Activated CD8-positive, alpha-beta memory T cell treated with anti-CD3 and anti-CD28 coated beads for 48 hours (primary cell): Measurements from ENCODE around the gene AHRR.
"Not testable (repeated sequence)": the region's sequence is repeated elsewhere in the genome, so short reads cannot be mapped to it uniquely, and the experiment has no call there.

Source experiments
- DNase-seq, 3 experiments: peaks; one replicate each; pipeline ENCODE4 v3.0.0-alpha.2; 2020; ENCODE audit warnings: low read depth in 2 of 3, low spot score in 2 of 3

Gene AHRR

GRCh38 chr5:393846-394275 lies 72.3 kb downstream of the AHRR start:
- no peak for DNase-seq

- no peak for DNase-seq
These were observed 73.2 kb downstream of the AHRR start for GRCh38 chr5:394671-395155.

- no peak for DNase-seq
These were observed 73.8 kb downstream of the AHRR start for GRCh38 chr5:395156-395920.

- no peak for DNase-seq
These were observed 74.5 kb downstream of the AHRR start for GRCh38 chr5:395921-396530.

GRCh38 chr5:396531-396961 lies 75.0 kb downstream of the AHRR start:
- DNase-seq: no peak

GRCh38 chr5:398141-398474 lies 76.6 kb downstream of the AHRR start:
- not testable (repeated sequence) for DNase-seq

GRCh38 chr5:398475-399295 lies 77.2 kb downstream of the AHRR start:
- peak in 1 of 3 experiments; percentile 5 for DNase-seq

- DNase-seq: peak in 2 of 3 experiments; percentile 57 to 63
These were observed 78.1 kb downstream of the AHRR start for GRCh38 chr5:399296-400281.

GRCh38 chr5:400282-401145 lies 79.0 kb downstream of the AHRR start:
- DNase-seq: peak in 1 of 3 experiments; percentile 0

- DNase-seq: no peak
These were observed 79.9 kb downstream of the AHRR start for GRCh38 chr5:401146-402034.

GRCh38 chr5:402219-402614 lies 80.7 kb downstream of the AHRR start:
- DNase-seq: not testable (repeated sequence)

- DNase-seq: no peak
These were observed 81.3 kb downstream of the AHRR start for GRCh38 chr5:402615-403359.

- no peak for DNase-seq
These were observed 82.5 kb downstream of the AHRR start for GRCh38 chr5:403995-404394.

GRCh38 chr5:404666-405241 lies 83.2 kb downstream of the AHRR start:
- no peak for DNase-seq

- DNase-seq: no peak
These were observed 83.9 kb downstream of the AHRR start for GRCh38 chr5:405421-405820.

- DNase-seq: no peak
These were observed 84.5 kb downstream of the AHRR start for GRCh38 chr5:406041-406440.

- DNase-seq: no peak
These were observed 85.5 kb downstream of the AHRR start for GRCh38 chr5:407051-407450.
